ENCODE measurements around the gene PSD. TPM values are rescaled to one million over a fixed set of nuclear protein-coding genes. Genes with fewer than 3 reads are reported as not detected.

Gene PSD
- total RNA-seq, 2 experiments from 2014 or later: 2.2 to 10.2 TPM

DNA sequence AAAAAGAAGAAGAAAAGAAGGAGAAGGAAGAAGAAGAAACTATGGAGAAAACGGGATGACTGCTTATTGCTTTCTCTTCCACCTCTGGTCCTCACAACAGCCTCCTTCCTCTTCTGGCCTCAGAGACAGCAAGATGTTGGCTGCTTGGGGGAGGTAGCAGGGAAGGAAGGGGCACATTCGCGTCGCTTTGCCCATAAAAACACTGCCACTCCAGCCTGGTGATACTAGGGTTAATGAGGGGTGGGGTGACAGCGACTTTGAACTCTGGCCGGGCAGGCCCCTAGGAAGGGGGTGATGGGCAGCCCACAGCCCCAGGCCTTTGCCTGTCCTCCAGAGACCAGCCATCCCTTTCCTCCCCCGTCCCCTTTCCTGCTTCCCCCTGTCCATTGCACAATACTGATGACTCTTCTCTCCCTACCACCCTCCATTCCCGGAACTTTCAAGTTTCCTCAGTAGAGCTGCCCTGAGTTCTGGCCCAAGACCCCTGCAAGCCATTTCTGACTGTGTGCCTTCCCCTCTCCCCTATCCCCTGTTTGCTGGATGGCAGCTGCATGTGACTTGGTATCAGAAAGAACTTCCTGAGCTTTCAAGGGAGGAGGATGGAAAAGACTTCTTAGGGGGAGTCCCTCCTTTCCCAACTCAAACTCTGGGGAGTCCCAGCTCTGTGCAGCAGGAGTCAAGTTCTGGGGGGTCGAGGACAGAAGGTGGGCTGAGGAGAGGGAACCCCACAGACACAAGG, 16.0 kb upstream of the PSD start:
- no peak overlapping the region for H3K4me2 ChIP-seq (ENCODE audit: low read length)
- H3K4me3 ChIP-seq (ENCODE audit: low read depth, low read length, poor library complexity, severe bottlenecking): no peak overlapping the region
- H3K4me1 ChIP-seq (ENCODE audit: insufficient read depth, low read length, poor library complexity, severe bottlenecking): peaks cover 19% of the 10 kb centered on the region
- no peak overlapping the region for H3K27ac ChIP-seq (ENCODE audit: low read depth, low read length, poor library complexity, severe bottlenecking)
- no TSS peak for BruUV-seq (replicated peaks)
- H3K9me2 ChIP-seq (ENCODE audit: insufficient read depth, low read length): no peaks in the 10 kb centered on the region
- TF ChIP-seq, protein P1, sequence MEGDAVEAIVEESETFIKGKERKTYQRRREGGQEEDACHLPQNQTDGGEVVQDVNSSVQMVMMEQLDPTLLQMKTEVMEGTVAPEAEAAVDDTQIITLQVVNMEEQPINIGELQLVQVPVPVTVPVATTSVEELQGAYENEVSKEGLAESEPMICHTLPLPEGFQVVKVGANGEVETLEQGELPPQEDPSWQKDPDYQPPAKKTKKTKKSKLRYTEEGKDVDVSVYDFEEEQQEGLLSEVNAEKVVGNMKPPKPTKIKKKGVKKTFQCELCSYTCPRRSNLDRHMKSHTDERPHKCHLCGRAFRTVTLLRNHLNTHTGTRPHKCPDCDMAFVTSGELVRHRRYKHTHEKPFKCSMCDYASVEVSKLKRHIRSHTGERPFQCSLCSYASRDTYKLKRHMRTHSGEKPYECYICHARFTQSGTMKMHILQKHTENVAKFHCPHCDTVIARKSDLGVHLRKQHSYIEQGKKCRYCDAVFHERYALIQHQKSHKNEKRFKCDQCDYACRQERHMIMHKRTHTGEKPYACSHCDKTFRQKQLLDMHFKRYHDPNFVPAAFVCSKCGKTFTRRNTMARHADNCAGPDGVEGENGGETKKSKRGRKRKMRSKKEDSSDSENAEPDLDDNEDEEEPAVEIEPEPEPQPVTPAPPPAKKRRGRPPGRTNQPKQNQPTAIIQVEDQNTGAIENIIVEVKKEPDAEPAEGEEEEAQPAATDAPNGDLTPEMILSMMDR (conservative IDR thresholded peaks at IDR 0.05; ENCODE audit: low read length): no peak
- TF ChIP-seq EZH2phosphoT487 (IDR thresholded peaks at IDR 0.05; ENCODE audit: borderline replicate concordance, low read depth, low read length): no peak
- DNase-seq (ENCODE audit: low spot score): no peak
- ChIA-PET CTCF (ENCODE audit: unreplicated experiment) (no interaction called here), POLR2A (interaction anchor here (2.8 kb wide), 1 partner anchor 15 kb away, joined by 22 read pairs; the partner anchor contains the start of gene C10orf95)
- H2AFZ ChIP-seq (ENCODE audit: low read length): no peak overlapping the region
- no peaks in the 10 kb centered on the region for H4K20me1 ChIP-seq (ENCODE audit: insufficient read depth, low read length)
- no peaks in the 10 kb centered on the region for H3K36me3 ChIP-seq (ENCODE audit: insufficient read depth, low read length)
- intact Hi-C loops (cut with micrococcal nuclease; ENCODE audit: unreplicated experiment): no loop called here
- peaks cover 14% of the 10 kb centered on the region; the same call in 1 of the 2 replicates for H3K79me2 ChIP-seq (ENCODE audit: insufficient read depth, low read depth, low read length)
- no peaks in the 10 kb centered on the region for H3K9me3 ChIP-seq (ENCODE audit: low read length)

DNA sequence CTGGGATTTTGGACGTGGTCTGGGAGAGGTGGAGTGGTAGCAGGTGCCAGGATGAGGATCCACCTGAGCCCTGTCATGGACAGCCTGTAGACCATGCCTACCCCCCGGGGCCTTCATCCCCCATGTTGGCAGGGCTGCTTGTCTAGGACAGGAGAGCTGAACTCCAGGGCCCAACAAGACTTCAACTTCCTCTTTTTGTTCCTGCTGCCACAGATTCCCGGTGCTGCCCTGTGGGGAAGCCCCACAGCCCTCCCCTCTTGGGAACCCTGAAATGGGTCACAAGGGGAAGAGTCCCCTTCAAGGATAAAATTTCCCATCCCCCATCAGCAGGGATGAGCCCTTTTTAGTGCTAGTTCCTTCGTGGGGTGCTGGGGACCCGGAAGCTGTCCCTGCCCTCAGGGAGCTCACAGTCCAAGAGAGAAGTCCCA, 15.0 kb upstream of the PSD start:
- H4K20me1 ChIP-seq (ENCODE audit: insufficient read depth, low read length): no peaks in the 10 kb centered on the region
- H3K4me3 ChIP-seq (ENCODE audit: low read depth, low read length, poor library complexity, severe bottlenecking): peak overlapping the region; percentile 88
- H3K4me1 ChIP-seq (ENCODE audit: insufficient read depth, low read length, poor library complexity, severe bottlenecking): peaks cover 19% of the 10 kb centered on the region
- intact Hi-C loops (cut with micrococcal nuclease; ENCODE audit: unreplicated experiment): no loop called here
- H2AFZ ChIP-seq (ENCODE audit: low read length): peak overlapping the region; percentile 83; the same call in 1 of the 2 replicates
- ChIA-PET CTCF (ENCODE audit: unreplicated experiment) (interaction anchor here (0.8 to 1.0 kb wide), 2 partner anchors 16 to 18 kb away, joined by 3 read pairs; partner anchors contain the start of gene C10orf95), POLR2A (interaction anchor here (0.7 to 2.8 kb wide), 5 partner anchors 11 to 60 kb away, joined by 3 to 22 read pairs (median 6); partner anchors contain the start of genes C10orf95 and FBXL15)
- peak; percentile 33 for DNase-seq (ENCODE audit: low spot score)
- no peaks in the 10 kb centered on the region for H3K9me2 ChIP-seq (ENCODE audit: insufficient read depth, low read length)
- H3K4me2 ChIP-seq (ENCODE audit: low read length): peak overlapping the region; percentile 100
- H3K9me3 ChIP-seq (ENCODE audit: low read length): no peaks in the 10 kb centered on the region
- no TSS peak for BruUV-seq (replicated peaks)
- peaks cover 14% of the 10 kb centered on the region; the same call in 1 of the 2 replicates for H3K79me2 ChIP-seq (ENCODE audit: insufficient read depth, low read depth, low read length)
- TF ChIP-seq EZH2phosphoT487 (IDR thresholded peaks at IDR 0.05; ENCODE audit: borderline replicate concordance, low read depth, low read length): no peak
- TF ChIP-seq, protein P1 (conservative IDR thresholded peaks at IDR 0.05; ENCODE audit: low read length): no peak
- H3K36me3 ChIP-seq (ENCODE audit: insufficient read depth, low read length): no peaks in the 10 kb centered on the region
- no peak overlapping the region for H3K27ac ChIP-seq (ENCODE audit: low read depth, low read length, poor library complexity, severe bottlenecking)

All from OCI-LY7 (cell line).